HCEC 1CT (cell line): ENCODE data around the gene POLE.
"Not testable (repeated sequence)": the region's sequence is repeated elsewhere in the genome, so short reads cannot be mapped to it uniquely, and the experiment has no call there.

Source experiments
- DNase-seq: peaks from one replicate; pipeline ENCODE4 v3.0.0-alpha.2; 2017

Gene POLE

GRCh38 chr12:132610051-132610759, 76.9 kb downstream of the POLE start, which contains the start of gene LRCOL1:
TSS of gene LRCOL1 (minus strand) at chr12:132610582. CDS start at chr12:132606251, 4,331 bp downstream.
- DNase-seq, result peak; percentile 4

GRCh38 chr12:132608231-132609171, 78.6 kb downstream of the POLE start:
- no peak for DNase-seq

GRCh38 chr12:132606927-132607326, 80.2 kb downstream of the POLE start:
- no peak for DNase-seq

GRCh38 chr12:132606466-132606865, 80.7 kb downstream of the POLE start:
- DNase-seq, result no peak

GRCh38 chr12:132605892-132606291, 81.2 kb downstream of the POLE start:
- no peak for DNase-seq

DNA sequence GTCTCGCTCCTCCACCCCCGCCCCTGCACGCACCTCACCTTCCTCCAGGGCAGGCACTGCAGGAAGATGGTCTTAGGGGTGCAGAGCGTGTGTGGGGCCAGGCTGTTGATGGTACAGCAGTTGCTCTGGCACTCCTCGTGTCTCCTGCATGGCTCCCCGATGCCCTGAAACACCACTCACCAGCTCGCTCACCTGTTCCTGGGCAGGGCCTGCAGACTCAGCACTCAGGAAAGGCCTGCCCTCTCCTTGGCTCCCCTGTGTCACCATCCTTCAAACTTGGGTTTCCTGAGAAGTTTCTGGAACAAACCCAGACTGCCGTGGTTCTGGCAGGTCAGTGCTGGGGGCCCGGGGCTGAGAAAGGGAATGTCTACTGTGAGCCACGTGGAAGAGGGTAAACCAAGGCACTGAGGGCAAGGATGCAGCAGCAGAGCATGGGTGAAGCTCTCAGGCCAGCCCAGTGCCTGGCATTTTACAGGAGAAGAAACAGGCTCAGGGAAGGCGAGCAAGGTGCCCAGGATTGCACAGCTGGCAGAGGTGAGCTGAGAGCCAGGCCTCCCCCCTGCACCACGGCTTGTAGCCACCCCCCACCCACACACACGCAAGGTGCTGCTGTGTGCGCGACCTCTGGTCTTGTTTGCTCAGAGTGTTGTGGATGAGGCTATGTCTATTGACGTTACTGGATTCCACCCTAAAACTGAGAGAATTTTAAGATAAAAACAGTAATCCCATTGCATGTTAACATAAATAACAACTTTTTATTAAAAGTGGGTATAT, 82.3 kb downstream of the POLE start:
- no peak for DNase-seq

DNA sequence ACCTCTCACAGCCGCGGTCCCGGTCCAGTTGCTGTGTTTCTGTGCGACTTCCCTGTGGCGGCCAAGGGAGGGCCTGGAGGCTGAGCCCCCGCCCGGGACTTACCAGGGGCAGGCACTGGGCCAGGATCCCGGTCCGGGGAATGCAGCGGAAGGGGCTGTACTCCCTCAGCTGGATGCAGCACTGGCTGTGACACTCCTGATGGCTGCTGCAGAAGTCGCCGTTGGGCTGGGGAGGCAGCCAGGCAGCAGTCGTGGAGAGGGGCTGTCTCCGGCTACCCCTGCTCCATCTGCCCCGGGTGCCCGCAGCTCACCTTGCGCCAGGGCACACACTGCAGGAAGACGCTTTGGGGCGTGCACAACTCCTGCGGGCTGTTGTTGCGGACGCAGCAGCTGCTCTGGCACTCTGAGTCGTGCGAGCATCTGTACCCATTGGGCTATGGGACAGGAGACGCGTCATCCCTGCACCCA, 83.0 kb downstream of the POLE start:
- no peak for DNase-seq

DNA sequence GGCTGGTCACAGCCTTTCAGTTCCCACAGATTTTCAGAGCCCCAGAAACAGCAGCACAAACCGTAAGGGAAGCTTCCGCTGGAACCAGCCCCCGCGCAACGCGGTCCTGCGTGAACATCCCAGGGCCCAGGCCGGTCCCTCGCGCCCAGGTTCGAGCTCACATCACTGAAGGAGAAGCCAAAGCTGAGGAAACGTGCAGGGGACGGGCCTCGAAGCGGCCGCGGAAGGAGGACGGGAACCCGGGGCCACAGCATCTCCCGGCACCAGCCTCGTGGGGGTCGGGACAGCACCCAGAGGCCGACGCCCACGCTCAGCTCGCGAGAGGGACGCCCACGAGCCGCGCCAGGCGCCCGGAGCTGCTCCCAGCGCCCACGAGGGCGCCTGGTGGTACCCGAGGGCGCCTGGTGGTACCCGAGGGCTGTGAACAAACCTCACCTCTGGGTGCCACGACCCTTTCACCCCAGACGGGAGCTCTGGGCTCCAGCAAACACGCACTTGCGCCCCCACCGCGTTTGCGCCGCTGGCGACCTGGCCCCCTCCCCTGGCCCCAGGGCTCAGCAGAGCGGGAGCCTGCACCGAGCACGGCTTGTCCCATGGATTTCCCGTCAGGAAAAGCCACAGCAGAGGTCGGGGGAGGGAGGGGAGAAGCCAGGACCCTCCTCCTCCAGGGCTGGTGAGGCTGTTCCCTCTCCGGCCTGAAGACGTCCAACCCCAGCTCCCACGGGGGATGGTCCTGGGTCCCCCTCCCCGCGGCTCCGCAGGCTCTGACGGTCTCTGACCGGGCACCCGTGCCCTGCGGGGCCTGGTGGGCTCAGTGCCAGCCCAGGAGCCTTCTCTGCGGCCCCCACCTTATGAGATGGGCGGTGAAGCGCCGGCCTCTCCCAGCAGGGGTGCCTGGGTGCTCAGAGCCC, 83.6 kb downstream of the POLE start:
- no peak for DNase-seq

DNA sequence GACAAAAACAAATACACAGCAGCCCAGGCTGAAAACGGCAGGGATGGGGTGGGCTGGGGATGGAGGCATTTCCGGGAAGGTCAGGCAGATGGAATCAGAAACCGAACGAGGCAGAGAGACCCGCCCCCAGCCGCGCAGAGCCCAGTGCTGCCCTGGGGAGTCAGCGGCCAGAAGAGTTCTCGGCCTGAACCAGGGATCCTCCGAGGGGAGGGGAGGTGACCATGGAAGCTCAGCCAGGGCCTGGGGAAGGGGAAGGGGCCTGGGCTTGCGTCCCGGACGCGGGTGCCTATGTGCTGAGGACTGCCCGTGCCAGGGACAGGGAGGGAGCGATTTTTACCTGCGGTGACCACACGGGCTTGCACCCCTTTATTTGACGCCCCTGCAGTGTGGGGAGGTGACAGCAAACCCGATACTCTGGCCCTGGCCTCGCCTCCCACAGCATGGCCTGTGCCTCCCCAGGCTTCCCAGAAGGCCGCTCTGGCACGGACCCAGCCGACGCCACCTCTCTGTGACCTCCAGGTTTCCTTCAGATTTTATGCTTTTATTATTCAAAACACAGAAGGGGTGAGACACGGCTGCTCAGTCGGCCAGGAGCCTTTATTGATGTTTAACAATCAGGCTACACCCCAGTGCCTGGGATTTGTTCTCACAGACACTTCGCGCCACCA, 84.4 kb downstream of the POLE start:
- DNase-seq, result no peak

DNA sequence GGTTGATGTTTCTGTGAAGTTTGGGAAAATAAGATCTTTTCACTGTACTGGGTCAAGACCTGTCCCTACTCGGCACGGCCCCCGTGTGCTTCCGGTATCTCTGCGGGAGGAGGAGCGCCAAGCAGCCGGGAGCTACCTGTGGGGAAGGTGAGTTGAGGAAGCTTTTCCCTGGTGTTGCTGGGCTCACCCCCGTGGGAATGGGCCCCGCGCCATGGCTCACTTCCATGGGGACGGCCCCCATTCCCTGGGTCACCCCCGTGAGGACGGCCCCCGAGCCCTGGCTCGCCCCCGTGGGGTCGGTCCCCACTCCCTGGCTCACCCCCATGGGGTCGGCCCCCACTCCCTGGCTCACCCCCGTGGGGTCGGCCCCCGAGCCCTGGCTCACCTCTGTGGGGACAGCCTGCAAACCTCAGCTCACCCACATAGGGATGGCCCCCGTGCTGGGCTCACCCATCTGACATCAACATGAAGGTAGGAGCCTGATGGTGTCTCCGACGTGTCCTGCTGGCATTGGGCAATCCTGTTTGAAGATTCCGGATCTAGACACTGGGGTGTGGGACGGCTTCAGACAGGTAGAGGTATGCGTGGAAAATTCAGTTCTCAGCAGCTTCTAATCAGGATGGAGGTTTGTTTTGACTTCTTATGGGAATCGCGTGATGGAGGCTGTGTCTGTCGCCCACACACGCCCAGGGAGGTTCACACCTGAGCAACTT, 85.8 kb downstream of the POLE start:
- DNase-seq, result no peak

- no peak for DNase-seq
These were observed 86.8 kb downstream of the POLE start for GRCh38 chr12:132600048-132601032.

GRCh38 chr12:132599502-132599901, 87.6 kb downstream of the POLE start:
- DNase-seq, result not testable (repeated sequence)

GRCh38 chr12:132597333-132598316, 89.5 kb downstream of the POLE start:
- peak; percentile 2 for DNase-seq

DNA sequence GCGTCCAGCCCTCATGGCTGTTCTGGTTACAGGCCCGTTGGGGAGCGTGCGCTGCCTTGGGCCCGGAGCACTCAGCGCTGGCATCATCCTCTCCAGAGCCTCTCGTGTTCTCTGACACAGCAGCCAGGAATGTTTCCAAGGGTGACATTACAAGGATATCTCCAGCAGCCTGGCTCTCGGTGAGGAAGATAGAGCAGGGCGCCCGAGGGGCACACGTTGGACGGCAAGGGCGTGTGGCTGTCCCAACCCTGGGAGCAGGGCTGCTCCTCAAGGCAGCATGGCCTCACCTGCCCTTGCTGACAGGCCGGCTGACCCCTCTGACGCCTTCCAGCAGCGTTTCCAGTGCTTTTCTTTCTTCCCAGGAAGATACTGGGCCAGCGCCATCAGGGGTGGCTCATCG, 91.1 kb downstream of the POLE start:
- DNase-seq, result peak; percentile 9

DNA sequence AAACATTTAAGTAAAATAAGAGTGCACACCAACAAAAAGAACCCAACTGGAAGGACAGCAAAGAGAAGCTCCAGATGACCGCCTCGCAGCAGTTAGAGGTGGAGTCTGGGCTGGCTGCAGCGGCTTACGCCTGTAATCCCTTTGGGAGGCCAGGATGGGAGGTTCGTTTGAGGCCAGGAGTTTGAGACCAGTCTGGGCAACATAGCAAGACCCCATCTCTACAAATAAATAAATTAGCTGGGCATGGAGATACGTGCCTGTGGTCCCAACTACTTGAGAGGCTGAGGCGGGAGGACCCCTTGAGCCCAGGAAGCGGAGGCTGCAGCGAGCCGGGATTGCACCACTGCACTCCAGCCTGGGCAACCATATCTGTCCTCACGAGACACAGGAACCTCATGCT, 92.0 kb downstream of the POLE start:
- no peak for DNase-seq

DNA sequence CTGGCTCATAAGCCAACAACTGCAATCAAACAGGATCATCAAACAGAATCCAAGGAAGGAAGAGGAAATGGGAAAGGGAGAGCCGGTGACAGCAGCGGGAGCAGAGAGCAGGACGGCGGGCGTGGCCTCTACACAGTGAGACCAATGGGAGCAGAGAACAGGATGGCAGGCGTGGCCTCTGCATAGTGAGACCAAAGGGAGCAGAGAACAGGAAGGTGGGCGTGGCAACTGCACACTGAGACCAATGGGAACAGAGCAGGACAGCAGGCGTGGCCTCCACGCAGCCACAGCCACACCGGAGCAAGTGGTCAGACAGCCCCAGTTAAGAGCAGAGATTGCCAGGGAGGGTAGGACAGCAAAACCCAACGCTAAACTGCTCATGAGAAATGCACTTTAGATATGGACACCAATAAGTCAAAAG, 93.2 kb downstream of the POLE start:
- DNase-seq, result peak; percentile 49

DNA sequence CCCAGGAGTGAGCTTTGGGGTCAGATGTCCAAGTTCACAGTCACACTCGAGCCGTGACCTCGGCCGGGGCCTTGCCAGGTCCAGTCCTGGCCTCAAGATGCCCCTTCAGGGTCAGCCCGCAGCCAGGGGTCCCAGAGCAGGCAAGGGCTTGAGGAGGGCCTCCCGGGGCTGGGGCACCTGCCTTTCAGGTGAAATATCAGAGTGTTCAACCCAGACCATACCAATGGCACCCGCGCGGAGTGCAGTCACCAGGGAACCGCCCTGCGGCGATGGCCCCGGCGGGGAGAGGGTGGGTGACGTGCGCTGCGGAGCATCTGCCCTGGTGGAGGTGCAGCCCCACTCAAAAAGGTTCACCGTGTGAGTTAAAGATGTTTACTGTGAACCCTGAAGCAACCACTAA, 93.6 kb downstream of the POLE start:
- DNase-seq, result no peak

DNA sequence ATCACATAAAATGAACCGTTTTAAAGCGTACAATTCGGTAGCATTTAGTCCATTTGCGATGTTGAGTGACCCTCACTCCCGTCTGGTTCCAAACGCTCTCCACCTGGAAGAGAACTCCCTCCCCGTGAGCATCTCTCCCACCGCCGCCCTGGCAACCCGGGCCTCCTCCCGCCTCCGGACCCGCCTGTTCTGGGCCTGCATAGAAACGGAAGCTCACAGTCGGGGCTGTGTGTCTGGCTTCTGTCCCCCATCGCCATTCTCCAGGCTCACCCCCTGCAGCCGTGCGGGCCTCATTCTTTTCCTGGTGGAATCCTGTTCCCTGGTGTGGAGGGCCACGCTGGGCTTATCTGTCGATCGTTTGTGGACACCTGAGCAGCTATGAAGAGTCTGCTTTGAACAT, 94.1 kb downstream of the POLE start:
- no peak for DNase-seq
